ENCODE data around the gene PPAN.

PPAN gene

DNA sequence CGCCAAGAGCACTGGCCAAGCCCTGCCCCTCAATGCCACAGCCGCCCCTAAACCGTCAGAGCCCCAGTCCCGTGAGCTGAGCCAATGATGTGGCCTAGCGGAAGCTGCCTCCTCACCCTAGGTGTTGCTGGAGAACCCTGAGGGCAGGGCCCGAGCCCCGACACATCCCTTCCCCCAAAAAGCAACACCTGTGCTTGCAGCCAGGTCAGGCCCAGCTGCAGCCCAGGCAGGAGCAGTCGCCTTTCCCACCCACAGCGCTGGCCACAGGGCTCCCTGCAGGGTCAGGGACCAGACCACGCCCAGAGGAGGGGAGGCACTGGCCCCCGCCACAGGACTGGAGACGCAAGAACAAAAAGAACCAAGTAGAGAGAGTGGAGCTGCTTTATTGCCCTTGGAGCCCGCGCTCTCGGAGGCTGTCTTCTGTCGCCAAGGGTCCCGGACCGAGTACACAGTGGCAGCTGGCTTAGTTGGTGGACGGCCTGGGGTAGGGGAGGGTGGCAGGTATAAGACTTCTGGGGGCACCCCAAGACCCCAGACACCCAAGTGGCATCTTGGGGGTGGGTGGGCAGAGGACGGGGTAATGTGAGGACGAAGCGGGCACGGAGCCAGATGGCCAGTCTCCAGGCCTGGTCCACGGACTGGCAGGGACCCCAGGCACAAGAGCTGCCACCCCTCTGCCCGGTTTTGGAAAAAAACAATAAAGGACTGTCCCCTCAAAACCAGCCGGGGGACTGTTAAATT lies 8.7 kb downstream of the PPAN start:
- no peak for DNase-seq

DNA sequence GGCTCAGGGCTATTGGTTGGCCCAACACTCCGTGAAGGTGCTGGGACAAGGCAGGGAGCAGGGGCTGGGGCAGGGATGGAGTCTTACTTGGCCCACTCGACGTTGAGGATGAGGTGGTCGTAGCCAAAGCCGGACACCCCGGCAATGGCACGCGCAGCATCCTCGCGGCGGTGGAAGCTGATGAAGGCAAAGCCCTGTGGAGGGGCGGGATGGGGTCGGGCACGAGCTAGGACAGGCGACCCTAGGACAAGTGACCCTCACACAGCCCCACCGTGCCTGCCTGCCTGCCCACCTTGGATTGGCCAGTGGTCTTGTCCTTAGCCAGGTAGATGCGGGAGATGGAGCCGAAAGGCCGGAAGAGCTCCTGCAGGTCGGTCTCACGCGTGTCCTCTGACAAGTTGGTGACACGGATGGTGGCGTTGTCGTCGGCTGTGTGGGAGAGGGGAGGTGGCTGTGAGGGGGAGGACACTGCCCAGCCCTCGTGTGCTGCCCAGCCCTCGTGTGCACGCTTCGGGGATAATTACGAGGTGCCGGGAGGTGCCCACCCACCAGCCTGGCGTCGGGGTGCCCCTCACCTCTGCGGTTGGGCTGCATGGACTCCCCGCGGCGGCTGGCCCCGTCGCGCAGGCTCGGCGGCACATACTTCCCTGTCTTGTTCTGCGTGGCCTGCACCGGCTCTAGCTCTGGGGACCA lies 9.4 kb downstream of the PPAN start:
- DNase-seq, result no peak

DNA sequence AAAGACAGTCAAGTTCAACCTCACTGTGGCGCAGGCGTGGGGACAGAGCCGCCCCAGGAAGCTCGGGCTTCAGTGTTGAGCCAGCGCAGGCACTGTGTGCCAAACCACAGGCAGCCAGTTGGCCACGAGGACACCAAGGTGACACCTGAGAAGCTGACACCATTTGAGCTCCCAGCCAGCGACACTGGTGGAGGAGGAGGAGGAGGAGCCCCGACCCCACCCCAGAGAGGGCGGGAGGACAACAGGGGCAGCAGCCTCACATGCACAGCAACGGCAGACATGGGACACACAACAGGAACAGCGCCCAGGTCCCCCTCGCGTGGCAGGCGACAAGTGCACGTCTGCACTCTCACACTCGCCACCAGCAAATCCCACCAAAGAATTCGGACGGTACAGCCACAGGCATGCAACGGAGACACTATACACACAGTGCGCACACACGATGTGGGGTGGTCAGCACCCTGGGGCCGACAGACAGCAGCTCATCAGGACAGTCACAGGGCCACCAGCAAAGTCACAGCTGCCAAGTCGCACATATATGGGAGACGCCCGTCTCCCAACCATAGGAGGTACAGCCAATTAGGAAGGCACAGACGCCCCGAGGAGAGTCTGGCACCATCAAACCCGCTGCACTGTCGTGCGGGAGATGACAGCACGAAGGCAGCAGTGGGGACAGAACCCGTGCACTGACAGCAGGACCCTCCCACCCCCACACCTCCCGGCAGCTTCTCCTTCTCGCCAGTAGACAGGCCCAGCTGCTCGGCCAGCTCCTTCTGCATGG lies 10.1 kb downstream of the PPAN start:
- no peak for DNase-seq

DNA sequence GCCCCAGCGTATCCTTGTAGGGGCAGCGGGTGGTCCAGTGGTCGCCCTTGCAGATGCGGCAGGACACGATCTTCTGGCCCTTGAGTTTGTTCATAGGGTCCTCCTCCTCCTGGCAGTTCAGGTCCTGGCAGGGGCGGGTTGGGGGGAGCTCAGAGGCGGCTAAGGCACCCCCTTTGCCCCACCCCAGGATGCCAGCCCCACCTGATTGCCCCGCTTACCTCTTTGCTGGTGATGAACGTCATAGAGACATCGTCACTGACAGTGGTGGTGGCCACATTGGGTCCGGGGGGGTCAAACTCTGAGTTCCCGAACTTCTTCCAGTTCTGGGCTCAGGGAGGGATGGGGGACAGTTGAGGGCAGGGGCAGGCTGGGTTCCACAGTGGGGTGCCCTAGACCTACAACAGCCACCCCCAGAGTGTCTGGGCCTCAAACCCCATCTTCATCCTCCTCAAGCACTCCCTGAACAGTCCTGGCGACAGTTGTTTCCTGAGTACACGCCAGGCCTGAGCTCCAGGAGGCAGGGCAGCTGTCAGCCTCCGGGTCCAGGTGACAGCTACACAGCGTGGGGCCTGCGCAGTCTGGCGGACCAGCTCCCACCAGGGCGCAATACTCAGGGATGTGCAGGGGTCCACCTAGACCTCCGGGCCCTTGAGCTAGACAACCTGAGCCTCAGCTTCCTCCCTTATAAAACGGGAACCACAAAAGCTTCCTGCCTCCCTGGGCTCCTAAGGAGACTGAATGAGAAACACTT lies 10.9 kb downstream of the PPAN start:
- DNase-seq, result no peak

DNA sequence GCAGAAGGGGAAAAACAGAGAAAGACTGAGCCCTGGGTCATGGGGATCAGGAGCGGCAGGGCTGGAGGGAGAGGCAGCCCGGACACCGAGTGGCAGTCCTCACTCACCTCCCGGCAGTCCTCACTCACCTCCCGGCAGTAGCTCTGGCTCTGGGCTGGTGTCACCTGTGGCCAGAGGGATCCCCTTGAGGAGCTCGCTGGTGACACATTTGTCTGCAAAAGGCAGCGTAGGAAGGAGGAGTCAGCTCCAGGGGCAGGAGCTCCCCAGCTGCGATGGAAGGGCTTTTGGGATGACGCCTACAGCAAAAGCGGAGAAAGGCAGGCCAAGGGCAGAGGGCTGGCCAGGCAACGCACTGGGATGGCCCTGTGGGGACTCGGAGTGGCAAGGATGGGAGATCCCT lies 12.8 kb downstream of the PPAN start:
- DNase-seq, result no peak

DNA sequence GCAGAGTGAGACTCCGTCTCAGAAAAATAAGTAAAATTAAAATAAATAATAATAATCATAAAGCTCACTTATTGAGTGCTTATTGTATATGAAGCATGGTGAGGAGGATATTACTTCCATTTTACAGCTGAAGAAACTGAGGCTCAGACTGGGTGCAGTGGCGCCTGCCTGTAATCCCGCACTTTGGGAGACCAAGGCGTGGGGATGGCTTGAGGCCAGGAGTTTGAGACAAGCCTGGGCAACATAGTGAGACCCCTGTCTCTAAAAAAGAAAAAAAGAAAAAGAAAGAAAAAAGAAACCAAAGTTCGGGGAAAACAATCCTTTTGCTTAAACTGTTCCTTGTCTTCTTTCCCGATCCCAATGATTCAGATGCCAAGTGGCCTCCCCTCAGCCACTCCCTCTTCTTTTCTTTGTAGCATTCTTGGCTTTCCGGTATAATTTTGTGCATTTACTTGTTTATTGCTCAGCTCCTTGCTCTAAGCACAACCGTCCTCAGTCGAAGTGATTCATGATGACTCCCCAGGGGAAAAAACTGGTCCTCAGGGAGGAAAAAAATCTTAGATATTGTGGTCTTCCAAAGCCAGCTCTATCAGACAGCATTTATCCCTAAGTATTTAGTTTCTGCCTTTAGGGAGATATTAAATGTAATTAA lies 14.5 kb downstream of the PPAN start:
- no peak for DNase-seq

DNA sequence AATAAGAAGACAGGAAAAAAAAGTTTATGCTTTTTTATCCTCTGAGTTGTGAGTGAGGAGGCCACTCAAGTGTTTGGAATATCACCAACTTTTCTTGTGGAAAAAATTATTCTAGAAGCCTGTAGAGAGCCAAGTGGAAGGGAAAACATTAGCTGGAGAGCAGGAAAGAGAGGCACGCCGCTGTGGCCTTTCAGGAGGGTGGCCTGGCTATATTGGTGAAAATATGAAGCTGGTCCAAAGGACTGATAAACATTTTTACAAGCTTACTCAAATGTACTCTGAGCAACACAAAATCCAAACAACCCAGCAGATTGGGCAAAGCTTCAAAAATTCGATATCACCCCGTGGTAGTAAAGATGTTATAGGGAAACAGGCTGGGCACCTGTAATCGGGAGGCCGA lies 15.9 kb downstream of the PPAN start:
- no peak for DNase-seq

DNA sequence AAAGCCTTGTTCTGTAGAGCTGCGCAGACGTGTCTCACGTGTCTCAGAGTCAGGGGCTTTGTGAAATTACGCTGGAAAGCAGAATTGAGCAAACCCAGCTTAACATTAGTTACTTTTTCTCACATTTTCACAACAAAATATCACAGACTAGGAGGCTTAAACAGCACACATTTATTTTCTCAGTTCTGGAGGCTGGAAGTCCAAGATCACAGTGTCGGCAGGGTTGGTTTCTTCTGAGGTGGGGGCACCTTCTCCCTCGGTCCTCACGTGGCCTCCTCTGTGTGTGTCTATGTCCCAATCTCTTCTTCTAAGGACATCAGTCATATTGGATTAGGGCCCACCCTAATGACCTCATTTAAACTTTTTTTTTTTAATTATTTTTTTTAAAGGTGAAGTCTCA lies 18.3 kb downstream of the PPAN start:
- DNase-seq, result no peak

DNA sequence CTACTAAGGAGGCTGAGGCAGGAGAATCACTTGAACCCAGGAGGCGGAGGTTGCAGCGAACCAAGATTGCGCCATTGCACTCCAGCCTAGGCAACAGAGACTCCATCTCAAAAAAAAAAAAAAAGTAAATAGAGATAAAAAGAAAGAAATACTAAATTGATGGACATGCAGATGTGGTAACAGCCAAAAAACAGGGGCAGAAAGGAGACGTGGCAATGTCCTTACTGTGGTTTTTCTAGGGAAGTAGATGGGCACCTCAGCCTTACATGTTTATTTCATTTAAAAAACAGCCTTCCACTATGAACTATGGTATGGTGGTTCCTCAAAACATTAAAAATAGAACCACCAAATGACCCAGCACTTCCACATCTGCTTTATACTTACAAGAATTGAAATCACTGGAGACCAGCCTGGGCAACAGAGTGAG lies 20.1 kb downstream of the PPAN start:
- no peak for DNase-seq

DNA sequence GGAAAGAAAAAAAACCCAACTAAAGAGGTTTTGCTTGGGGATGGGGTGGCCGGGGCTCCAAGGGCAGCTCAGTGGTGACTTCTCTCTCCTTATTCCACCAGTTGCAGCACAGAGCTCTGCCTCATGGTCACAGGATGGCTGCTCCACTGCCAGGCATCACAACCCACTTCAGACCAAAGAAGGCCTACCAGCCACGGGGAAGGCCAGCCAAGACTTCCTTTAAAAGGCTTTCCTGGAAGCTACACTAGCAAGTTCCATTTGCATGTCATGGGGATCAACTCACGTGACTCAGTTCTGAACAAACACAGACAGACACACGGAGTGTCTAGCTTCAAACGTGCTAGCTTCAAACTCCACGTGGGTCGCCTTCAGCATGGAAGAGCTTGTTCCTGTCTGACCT lies 26.7 kb downstream of the PPAN start:
- DNase-seq, result no peak

DNA sequence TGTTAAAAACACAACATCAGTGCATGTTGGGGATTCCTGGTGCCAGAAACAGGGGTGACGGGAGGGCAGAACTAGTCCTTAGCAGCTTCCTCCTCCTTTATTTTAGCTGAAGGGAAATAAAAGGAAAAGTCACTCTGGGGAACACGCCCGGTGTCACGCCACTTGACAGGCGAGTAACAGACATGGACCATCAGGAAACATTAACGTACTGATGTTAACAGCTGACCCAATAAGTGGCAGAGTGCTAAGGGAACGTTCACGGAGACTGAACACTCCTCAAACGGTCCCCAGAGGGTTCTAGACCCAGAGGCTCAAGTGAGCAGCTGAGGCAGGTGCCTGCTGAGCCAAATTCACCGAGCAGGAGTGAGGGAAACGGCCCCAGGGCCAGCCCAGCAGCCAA lies 27.4 kb downstream of the PPAN start:
- no peak for DNase-seq

DNA sequence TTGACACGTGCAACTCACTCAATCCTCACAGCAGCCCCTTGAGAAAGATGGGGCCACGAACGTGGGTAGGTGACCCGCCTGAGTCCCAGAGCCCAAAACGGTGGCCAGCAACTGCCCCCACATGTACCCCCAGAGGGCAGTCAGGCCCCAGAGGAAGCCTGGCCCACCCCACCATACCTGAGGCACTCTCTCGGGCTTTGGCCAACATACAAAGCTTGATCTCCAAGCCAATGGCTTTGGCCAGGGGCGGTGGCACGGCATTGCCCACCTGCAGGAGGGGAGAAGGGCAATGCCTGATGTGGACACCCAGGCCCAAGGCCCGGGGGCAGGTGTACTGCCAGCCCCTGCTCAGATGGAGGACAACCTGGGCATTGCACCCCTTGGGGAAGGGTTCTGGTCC lies 27.9 kb downstream of the PPAN start:
- DNase-seq, result no peak

DNA sequence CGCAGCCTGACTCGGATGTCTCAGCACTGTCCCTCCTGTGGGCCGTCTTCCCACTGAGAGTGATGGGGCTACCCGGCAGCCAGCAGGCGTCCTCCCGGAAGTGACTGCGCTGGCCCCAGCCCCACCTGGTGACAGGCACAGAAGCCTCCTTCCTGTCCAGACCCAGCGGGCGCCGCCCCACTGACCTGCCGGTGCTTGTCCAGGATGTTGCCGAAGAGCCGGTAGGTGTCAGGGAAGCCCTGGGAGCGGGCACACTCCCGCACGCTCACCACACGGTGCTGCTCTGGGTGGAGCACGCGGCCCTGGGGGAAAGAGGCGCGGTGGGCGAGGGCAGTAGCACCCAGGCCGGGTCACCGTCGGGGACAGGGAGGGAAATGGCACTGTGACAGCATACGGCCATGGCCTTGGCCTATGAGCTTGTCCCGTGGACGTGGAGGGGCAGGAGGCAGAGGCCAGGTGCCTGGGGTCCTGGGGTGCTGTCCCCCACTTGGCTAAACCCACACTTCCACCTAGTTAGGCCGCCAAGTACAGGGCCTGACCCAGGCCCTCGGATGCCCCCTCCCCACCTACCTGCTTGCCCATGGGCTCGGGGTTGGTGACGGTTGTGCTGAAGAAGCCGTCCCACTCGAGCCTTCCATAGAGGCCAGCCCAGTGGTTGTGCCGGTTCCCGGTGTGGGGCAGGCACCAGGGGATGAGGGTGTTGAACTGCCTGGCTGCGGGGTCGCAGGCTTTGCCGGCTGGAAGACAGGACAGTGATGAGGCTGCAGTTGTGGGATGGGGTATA lies 29.6 kb downstream of the PPAN start:
- no peak for DNase-seq

DNA sequence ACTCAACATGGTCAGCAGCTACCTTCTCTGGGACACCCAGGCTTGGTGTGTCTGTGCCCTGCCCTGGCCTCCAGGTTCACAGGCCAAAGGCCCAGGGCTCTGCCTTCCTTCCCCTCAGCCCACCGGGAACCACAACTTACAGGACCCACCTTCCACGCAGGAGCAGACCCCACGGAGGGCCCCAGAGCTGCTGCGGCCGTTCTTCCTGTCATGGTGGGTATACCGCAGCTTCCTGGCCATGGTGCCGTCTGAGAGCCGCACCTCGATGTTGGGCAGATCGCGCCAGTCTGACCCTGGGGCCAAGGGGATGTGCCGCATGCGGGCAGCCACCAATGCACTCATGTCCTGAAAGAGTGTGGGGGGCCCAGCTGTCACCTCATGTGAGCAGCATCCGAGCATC lies 30.8 kb downstream of the PPAN start:
- DNase-seq, result no peak

DNA sequence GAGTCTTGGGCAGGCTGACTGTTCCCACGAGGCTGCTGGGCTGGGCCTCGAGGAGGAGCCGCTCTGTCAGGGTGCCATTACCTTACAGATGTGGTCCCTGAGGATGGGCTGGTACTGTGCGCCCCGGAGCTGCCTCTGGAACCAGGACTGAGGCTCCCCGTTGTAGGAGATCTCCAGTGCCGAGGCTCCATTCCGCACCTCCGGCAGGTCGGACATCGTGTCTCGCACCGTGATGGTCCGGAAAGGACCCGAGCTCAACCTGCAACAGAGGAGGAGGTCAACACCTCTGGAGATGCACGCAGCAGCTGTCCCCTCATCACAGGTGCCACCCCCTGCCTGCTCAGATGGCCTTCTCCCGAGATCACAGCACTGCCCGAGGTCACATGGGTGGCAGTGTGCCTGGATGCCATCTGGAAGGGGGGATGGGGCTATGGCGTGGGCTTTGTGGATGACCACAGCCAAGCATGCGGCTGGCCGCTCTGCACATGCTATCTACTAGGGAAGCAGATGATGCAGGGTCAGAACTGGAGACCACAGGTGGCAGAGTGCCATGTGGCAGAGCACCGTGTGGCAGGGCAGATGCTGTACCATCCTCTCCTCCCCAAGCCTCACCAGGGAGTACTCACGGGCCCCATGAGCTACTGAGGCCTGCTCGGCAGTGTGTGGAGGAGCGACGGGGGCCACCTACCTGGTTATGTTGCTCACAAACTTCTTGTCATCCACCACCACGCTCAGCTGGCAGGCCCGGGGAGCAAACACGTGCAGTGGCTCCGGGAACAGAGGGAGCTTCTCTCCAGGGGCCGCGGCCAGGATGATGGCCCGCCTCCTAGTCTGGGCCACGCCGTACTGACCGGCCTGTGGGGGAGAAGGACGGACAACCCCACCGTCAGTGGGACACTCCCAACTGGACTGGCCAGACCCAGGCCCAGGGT lies 31.9 kb downstream of the PPAN start:
- no peak for DNase-seq

DNA sequence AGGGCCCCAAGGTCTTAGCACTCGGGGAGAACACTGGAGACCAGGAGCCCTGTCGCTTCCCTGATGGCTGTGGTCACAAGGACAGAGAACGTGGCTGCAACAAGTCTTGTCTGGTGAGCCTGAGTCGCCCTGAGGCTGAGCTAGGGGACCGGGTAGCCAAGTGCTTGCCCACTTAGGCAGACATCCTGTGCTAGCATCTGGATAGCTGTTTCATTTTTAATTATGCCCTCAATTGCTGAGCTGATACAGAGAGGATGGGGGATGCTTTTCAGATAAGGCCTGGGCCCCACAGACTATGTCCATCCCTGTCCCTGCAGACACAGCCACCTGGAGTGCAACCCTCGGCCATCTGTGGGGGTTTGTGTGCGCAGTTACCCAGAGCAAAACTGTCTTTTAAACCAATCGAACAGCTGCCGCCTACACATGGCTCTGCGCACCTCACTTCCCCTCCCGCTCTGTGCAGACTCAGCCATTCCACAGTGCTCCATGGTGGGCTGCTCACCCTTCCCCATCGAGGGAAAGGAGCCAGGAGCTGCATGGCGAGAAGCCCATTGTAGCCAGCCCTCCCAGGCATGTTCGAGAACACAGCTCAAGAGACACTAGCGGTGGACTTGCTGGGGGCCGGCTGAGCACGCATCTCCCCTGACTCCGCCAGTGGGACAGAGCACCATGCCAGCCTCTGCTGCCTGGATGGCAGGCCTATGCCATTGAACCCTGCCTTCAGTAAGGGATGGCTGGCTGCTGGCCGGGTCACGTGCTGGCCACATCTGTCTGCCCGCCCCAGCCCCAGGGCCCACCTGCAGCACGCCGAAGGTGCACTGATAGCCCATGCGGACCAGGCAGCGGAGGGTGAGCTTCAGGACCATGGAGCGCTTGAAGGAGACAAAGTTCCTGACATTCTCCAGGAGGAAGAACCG lies 33.0 kb downstream of the PPAN start:
- DNase-seq, result no peak

DNA sequence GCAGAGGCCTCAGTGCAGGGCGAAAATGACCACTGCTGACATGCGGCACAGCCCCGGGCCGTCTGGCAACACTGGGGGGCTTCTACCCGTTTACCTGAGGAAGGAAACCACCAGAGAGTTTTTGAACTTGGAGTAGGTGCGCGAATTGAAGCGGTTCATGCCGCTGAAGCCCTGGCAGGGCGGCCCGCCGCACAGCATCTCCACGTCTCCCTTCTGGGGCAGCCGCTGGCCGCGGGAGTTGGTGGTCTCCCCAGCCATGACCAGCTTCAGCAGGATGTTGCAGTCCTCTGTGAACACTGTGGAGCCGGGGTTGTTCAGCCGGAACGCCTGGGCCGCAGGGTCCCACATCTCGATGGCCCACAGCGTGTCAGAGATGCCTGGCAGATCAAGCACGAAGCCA lies 33.8 kb downstream of the PPAN start:
- no peak for DNase-seq

DNA sequence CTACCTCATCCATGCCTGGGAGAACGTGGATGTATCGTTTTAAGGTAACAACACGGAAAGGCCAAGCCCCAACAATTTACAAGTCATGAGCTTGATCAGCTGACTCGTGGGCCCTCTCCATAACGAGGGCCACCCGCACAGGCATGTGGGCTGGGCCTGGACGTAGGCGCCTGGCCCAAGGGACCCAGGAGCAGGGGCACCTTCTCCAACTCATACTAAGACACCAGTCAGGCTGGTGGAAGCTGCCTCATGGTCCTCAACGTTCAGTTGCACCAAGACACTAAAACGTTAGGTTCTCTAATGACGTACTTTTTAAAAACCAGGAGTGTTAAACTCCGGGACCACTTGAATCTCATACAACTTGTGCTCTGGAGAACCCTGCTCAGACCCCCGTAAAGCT lies 35.3 kb downstream of the PPAN start:
- DNase-seq, result no peak

DNA sequence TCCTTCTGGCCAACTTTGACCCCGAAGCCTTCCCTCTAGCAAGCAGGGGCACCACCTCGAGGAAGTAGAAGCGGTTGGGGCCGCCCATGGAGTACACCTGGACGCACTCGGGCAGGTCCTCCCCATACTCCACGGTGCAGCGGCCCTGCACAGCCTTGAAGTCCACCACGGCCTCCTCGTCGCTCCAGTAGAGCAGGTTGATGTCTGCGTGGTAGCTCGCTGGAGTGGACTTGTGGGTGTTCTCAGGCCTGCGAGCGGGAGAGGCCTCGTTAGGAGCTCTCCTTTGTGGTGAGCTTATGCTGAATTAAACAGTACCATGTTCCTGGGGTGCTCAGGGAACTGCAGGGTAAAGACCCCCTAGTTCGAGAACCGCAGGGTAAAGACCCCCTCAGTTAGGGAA lies 35.8 kb downstream of the PPAN start:
- DNase-seq, result no peak

All from CD4-positive, alpha-beta T cell treated with Interferon alpha-2 for 1 hour (primary cell).